ENCODE measurements around the gene PHLPP1.

Gene PHLPP1

GRCh38 chr18:63025251-63026090 lies 310.1 kb downstream of the PHLPP1 start:
- DNase-seq, result peak; percentile 30

- no peak for DNase-seq
Measured at GRCh38 chr18:63028380-63028779, 313.0 kb downstream of the PHLPP1 start.

Measured in MV-4-11 (cell line).